H1 (cell line): ENCODE data around the gene NCCRP1. TPM values are rescaled to one million over a fixed set of nuclear protein-coding genes. Genes with fewer than 3 reads are reported as not detected.

Experiments
- CTCF ChIA-PET: fragments of 300-600 bp; sonication (Branson Sonifier 250); formaldehyde crosslinking; loops from one replicate; lab custom pipeline; 2021; ENCODE audit not compliant: partially characterized antibody; lab: Charles Lee
- POLR2A ChIA-PET: fragments of 300-600 bp; sonication (Branson Sonifier 250); formaldehyde crosslinking; loops from one replicate; lab custom pipeline; 2021; ENCODE audit warnings: inconsistent platforms; ENCODE audit not compliant: partially characterized antibody; lab: Charles Lee
- DNase-seq, 2 experiments: peaks; one replicate each; pipeline versions ENCODE4 v3.0.0 to v3.0.0-alpha.2; 2010 to 2022; ENCODE audit warnings: low spot score in 2 of 2, low read depth in 1 of 2, mixed read lengths in 1 of 2
- FAIRE-seq: peaks from 2 replicates; lab custom pipeline; 2011; peaks lifted over from hg19 to GRCh38; lab: Jason Lieb, UNC
- H2AFZ ChIP-seq: 2 replicates; pipeline ENCODE4 v1.8.1; 2012; ENCODE audit warnings: low read length, inconsistent platforms
- H2AK5ac ChIP-seq: 2 replicates; pipeline ENCODE4 v1.6.1; 2013; ENCODE audit warnings: low read depth, low read length
- H2BK120ac ChIP-seq: replicated peaks from 2 replicates; pipeline ENCODE3; 2013; ENCODE audit warnings: low read depth, low read length, inconsistent platforms
- H2BK12ac ChIP-seq: 2 replicates; pipeline ENCODE4 v1.6.1; 2013; ENCODE audit warnings: low read depth, low read length
- H2BK15ac ChIP-seq: 2 replicates; pipeline ENCODE4 v1.6.1; 2013; ENCODE audit warnings: low read length
- H2BK20ac ChIP-seq: 2 replicates; pipeline ENCODE4 v1.6.1; 2013; ENCODE audit warnings: low read length
- H2BK5ac ChIP-seq: 2 replicates; pipeline ENCODE4 v1.6.1; 2013; ENCODE audit warnings: low read depth, low read length
- H3K14ac ChIP-seq: 2 replicates; pipeline ENCODE4 v1.6.1; 2013; ENCODE audit warnings: inconsistent platforms; ENCODE audit not compliant: insufficient read length
- H3K18ac ChIP-seq: 2 replicates; pipeline ENCODE4 v1.6.1; 2013; ENCODE audit warnings: low read length; ENCODE audit errors: extremely low read depth
- H3K23ac ChIP-seq: 2 replicates; pipeline ENCODE4 v1.6.1; 2013; ENCODE audit warnings: inconsistent platforms; ENCODE audit not compliant: insufficient read length
- H3K23me2 ChIP-seq: 2 replicates; pipeline ENCODE4 v1.6.1; 2013; ENCODE audit warnings: low read depth, low read length
- H3K27ac ChIP-seq: 2 replicates; pipeline ENCODE4 v1.6.1; 2011; ENCODE audit warnings: low read depth, low read length, inconsistent platforms
- H3K27me3 ChIP-seq, 4 experiments: replicated peaks in 1 of 4; 1 replicate in 1 of 4; 2 replicates in 3 of 4; pipeline versions ENCODE4 v1.6.1 to v1.8.1; 2011 to 2013; ENCODE audit warnings: low read length in 3 of 4, mild to moderate bottlenecking in 3 of 4, inconsistent platforms in 2 of 4, mixed read lengths in 2 of 4, moderate library complexity in 1 of 4; ENCODE audit not compliant: control insufficient read depth in 3 of 4, insufficient read depth in 3 of 4; ENCODE audit errors: extremely low read depth in 1 of 4
- H3K36me3 ChIP-seq, 4 experiments: 2 replicates each; pipeline versions ENCODE4 v1.6.1 to v1.8.1; 2011 to 2013; ENCODE audit warnings: mild to moderate bottlenecking in 4 of 4, low read length in 3 of 4, moderate library complexity in 2 of 4, control low read depth in 1 of 4, inconsistent platforms in 1 of 4; ENCODE audit not compliant: insufficient read depth in 4 of 4, control insufficient read depth in 2 of 4
- H3K4ac ChIP-seq: replicated peaks from 2 replicates; pipeline ENCODE3; 2013; ENCODE audit warnings: low read length, low read depth, mixed read lengths, inconsistent platforms; ENCODE audit not compliant: insufficient read length
- H3K4me1 ChIP-seq, 4 experiments: replicated peaks in 1 of 4; 1 replicate in 1 of 4; 2 replicates in 3 of 4; pipeline versions ENCODE4 v1.6.1 to v1.8.1; 2011 to 2013; ENCODE audit warnings: low read length in 3 of 4, inconsistent platforms in 2 of 4, mixed read lengths in 1 of 4; ENCODE audit not compliant: insufficient read depth in 4 of 4, control insufficient read depth in 3 of 4
- H3K4me2 ChIP-seq, 2 experiments: 2 replicates each; pipeline versions ENCODE4 v1.6.1 to v1.8.1; 2011 to 2013; ENCODE audit warnings: low read depth in 2 of 2, low read length in 2 of 2, control low read depth in 1 of 2, inconsistent platforms in 1 of 2, mild to moderate bottlenecking in 1 of 2; ENCODE audit not compliant: insufficient read depth in 1 of 2
- H3K4me3 ChIP-seq, 4 experiments: fragments of 200-600, 300-600 bp in 1 of 4; sonication (generic), shearing (Covaris generic), sonication (Bioruptor Twin) in 1 of 4; 2 replicates each; pipeline versions ENCODE4 v1.5.1 to v1.8.1; 2011 to 2016; ENCODE audit warnings: low read length in 4 of 4, low read depth in 3 of 4, control low read depth in 2 of 4, inconsistent platforms in 2 of 4, mild to moderate bottlenecking in 2 of 4, mixed read lengths in 1 of 4, moderate library complexity in 1 of 4; ENCODE audit not compliant: insufficient read depth in 2 of 4; ENCODE audit errors: extremely low read depth in 1 of 4
- H3K56ac ChIP-seq: replicated peaks from 2 replicates; pipeline ENCODE3; 2013; ENCODE audit warnings: low read depth, mild to moderate bottlenecking, mixed read lengths, low read length, inconsistent platforms; ENCODE audit not compliant: insufficient read length
- H3K79me1 ChIP-seq: 2 replicates; pipeline ENCODE4 v1.6.1; 2013; ENCODE audit warnings: low read depth, low read length, control low read depth
- H3K79me2 ChIP-seq, 2 experiments: 2 replicates each; pipeline versions ENCODE4 v1.6.1 to v1.8.1; 2012 to 2013; ENCODE audit warnings: low read length in 2 of 2, mild to moderate bottlenecking in 2 of 2, inconsistent platforms in 1 of 2; ENCODE audit not compliant: insufficient read depth in 2 of 2, control insufficient read depth in 1 of 2
- H3K9ac ChIP-seq, 4 experiments: replicated peaks in 1 of 4; 1 replicate in 1 of 4; 2 replicates in 3 of 4; pipeline versions ENCODE4 v1.6.1 to v1.8.1; 2011 to 2013; ENCODE audit warnings: low read depth in 3 of 4, low read length in 3 of 4, control low read depth in 2 of 4, mild to moderate bottlenecking in 2 of 4, moderate library complexity in 2 of 4, inconsistent platforms in 1 of 4; ENCODE audit errors: extremely low read depth in 1 of 4
- H3K9me3 ChIP-seq, 2 experiments: 2 replicates each; pipeline versions ENCODE4 v1.6.1 to v1.8.1; 2012 to 2013; ENCODE audit warnings: mild to moderate bottlenecking in 2 of 2, moderate library complexity in 2 of 2, control low read depth in 1 of 2, inconsistent platforms in 1 of 2, low read depth in 1 of 2, low read length in 1 of 2, mixed read lengths in 1 of 2; ENCODE audit not compliant: insufficient read depth in 2 of 2
- H4K20me1 ChIP-seq, 2 experiments: replicated peaks in 1 of 2; 2 replicates each; pipeline versions ENCODE3 to v1.8.1; 2011 to 2013; ENCODE audit warnings: inconsistent platforms in 2 of 2, low read length in 2 of 2, mild to moderate bottlenecking in 1 of 2; ENCODE audit not compliant: insufficient read depth in 2 of 2, control insufficient read depth in 1 of 2
- H4K5ac ChIP-seq: 2 replicates; pipeline ENCODE4 v1.6.1; 2013; ENCODE audit warnings: low read length, low read depth, mixed read lengths, inconsistent platforms; ENCODE audit not compliant: insufficient read length
- H4K8ac ChIP-seq: 2 replicates; pipeline ENCODE4 v1.8.0; 2013; ENCODE audit warnings: mild to moderate bottlenecking, moderate library complexity, low read length, inconsistent platforms; ENCODE audit not compliant: insufficient read depth; ENCODE audit errors: extremely low read depth
- H4K91ac ChIP-seq: replicated peaks from 2 replicates; pipeline ENCODE3; 2013; ENCODE audit warnings: low read length, mixed read lengths, inconsistent platforms; ENCODE audit not compliant: insufficient read length
- CHD1 ChIP-seq: IDR thresholded peaks from 2 replicates; pipeline ENCODE4 v1.6.1; 2012; ENCODE audit warnings: low read depth, low read length, improper control_type of control experiment
- CTCF ChIP-seq, 3 experiments: IDR thresholded peaks; 1 replicate in 2 of 3; 2 replicates in 1 of 3; pipeline versions ENCODE4 v1.5.1 to v1.6.1; 2011; ENCODE audit warnings: low read length in 3 of 3, mild to moderate bottlenecking in 3 of 3, inconsistent platforms in 2 of 3, low read depth in 1 of 3, moderate library complexity in 1 of 3; ENCODE audit not compliant: insufficient read depth in 1 of 3; ENCODE audit errors: control extremely low read depth in 1 of 3
- HDAC2 ChIP-seq, 2 experiments: fragments of 300-600 bp in 1 of 2; sonication (generic) in 1 of 2; IDR thresholded peaks; 2 replicates each; pipeline ENCODE4 v1.6.1; 2011 to 2012; ENCODE audit warnings: low read depth in 2 of 2, low read length in 2 of 2, mild to moderate bottlenecking in 2 of 2, moderate library complexity in 2 of 2, borderline replicate concordance in 1 of 2, inconsistent platforms in 1 of 2
- JUND ChIP-seq: IDR thresholded peaks from 2 replicates; pipeline ENCODE4 v1.6.1; 2011; ENCODE audit warnings: mild to moderate bottlenecking, improper control_type of control experiment, low read length
- RBBP5 ChIP-seq: IDR thresholded peaks from 2 replicates; pipeline ENCODE4 v1.7.1; 2012; ENCODE audit warnings: low read depth, mild to moderate bottlenecking, inconsistent platforms, low read length, moderate library complexity, borderline replicate concordance
- RXRA ChIP-seq: IDR thresholded peaks from 2 replicates; pipeline ENCODE4 v1.6.1; 2011; ENCODE audit warnings: low read depth, mild to moderate bottlenecking, low read length, moderate library complexity; ENCODE audit not compliant: insufficient read depth
- TAF7 ChIP-seq: optimal IDR thresholded peaks from 2 replicates; pipeline ENCODE3; 2011; ENCODE audit warnings: low read depth, mild to moderate bottlenecking, inconsistent platforms, low read length, moderate library complexity, borderline replicate concordance
- TBP ChIP-seq: IDR thresholded peaks from 2 replicates; pipeline ENCODE4 v1.6.1; 2011; ENCODE audit warnings: low read depth, low read length, improper control_type of control experiment
- YY1 ChIP-seq: IDR thresholded peaks from 2 replicates; pipeline ENCODE4 v1.6.1; 2011; ENCODE audit warnings: low read depth, mild to moderate bottlenecking, low read length
- WGBS, 2 experiments: shearing (Covaris generic) in 1 of 2; methylation state at CpG; one replicate each; pipeline versions ENCODE4 v1.1.6 to v1.1.7; 2013 to 2015; ENCODE audit warnings: low lambda C conversion rate in 2 of 2, mixed read lengths in 2 of 2, inconsistent platforms in 1 of 2, low coverage in 1 of 2, missing lambda C conversion rate in 1 of 2; ENCODE audit not compliant: insufficient replicate concordance in 2 of 2, insufficient coverage in 1 of 2, insufficient read length in 1 of 2; ENCODE audit errors: extremely low coverage in 1 of 2, missing lambda C conversion rate in 1 of 2; 5-methylcytosine and 5-hydroxymethylcytosine counted together
- polyA plus RNA-seq, 7 experiments: library from polyadenylated mRNA; depleted of rRNA in 3 of 7; stranded (reverse) in 5 of 7; unstranded in 2 of 7; fragments of >200 nt in 5 of 7; fragments of 200-250 nt in 2 of 7; gene quantifications; 1 replicate in 5 of 7; 2 replicates in 1 of 7; 4 replicates in 1 of 7; pipeline versions ENCODE4 v1.2.1 to v1.2.3, GENCODE V29; 2011 to 2013; ENCODE audit warnings: missing spikeins in 2 of 7, mixed read lengths in 2 of 7
- total RNA-seq: library from RNA; stranded (reverse); fragmentation: NEBNext Ultra II Directional; extraction: Animal tissue kit (Norgen Biotek cat#: 25700); gene quantifications from 2 replicates; pipeline ENCODE4 v1.2.1, GENCODE V29; 2021
- TF ChIP-seq, protein P1 (sequence below): IDR thresholded peaks from 2 replicates; pipeline ENCODE4 v1.6.1; 2012; ENCODE audit warnings: inconsistent platforms

NCCRP1 gene
- total and polyA plus RNA-seq, 2 of the 8 experiments (the other 6 are each of a cell fraction or from before 2014, with no cell fraction given) = 2.8 to 7.9 TPM

DNA sequence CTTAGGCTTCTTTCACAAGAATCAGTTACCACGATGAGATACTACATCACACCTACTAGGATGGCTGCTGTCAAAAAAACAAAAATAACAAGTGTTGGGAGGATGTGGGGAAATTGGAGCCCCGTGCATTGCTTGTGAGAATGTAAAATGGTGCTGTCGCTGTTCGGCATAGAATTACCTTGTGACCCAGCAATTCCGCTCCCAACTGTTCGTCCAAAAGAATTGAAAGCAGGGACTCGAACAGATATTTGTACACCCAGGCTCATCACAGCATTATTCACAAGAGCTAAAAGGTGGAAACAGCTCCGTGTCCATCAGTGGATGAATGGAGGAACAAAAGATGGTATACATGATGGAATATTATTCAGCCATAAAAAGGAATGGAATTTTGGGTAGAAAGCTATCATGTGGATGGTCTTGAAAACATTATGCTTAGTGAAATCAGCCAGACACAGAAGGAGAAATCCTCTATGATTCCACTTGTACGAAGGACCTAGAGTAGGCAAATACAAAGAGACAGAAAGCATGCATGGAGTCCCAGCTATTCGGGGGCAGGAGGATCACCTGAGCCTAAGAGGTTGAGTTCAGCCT is 47.7 kb upstream of the NCCRP1 start:
- 84% methylated on average over 10 of the region's 10 CpGs; no CpG with 5 or more reads in 1 of the 2 experiments for WGBS, 2 experiments
- Histone ChIP-seq H3K4me3 (no peak overlapping the region), H3K4me1 (peaks cover 12 to 35% (median 23%) of the 10 kb centered on the region in 4 experiments), H2BK15ac (no peak overlapping the region), H3K18ac (no peak overlapping the region), H2AFZ (no peak overlapping the region), H3K27me3 (no peaks in the 10 kb centered on the region), H3K27ac (no peak overlapping the region), H4K8ac (no peak overlapping the region), H2BK12ac (no peak overlapping the region), H3K14ac (no peak overlapping the region), H3K9ac (no peak overlapping the region), H4K91ac (no peak overlapping the region), H2AK5ac (no peak overlapping the region), H2BK5ac (no peak overlapping the region), H3K56ac (no peak overlapping the region), H4K20me1 (peaks cover 5 to 29% of the 10 kb centered on the region in 2 experiments), H3K36me3 (peaks cover 0 to 5% (median 0%) of the 10 kb centered on the region in 4 experiments; a peak in 2 of 8 replicates), H3K9me3 (no peaks in the 10 kb centered on the region), H3K4me2 (no peak overlapping the region), H3K79me2 (peaks cover 3 to 48% of the 10 kb centered on the region in 2 experiments; a peak in 3 of 4 replicates), H4K5ac (no peak overlapping the region), H3K4ac (no peak overlapping the region), H3K79me1 (peaks cover 13% of the 10 kb centered on the region), H3K23me2 (0 out of 2 replicates have a peak, but pooled peaks cover 2% of the 10 kb centered on the region), H3K23ac (no peak overlapping the region), H2BK20ac (no peak overlapping the region), H2BK120ac (no peak overlapping the region)
- DNase-seq = no peak
- ChIA-PET CTCF (interaction anchor here (1.3 to 1.9 kb wide), 4 partner anchors 9 to 54 kb away, joined by 3 to 4 read pairs (median 3); no protein-coding TSS in a partner anchor), POLR2A (interaction anchor here (0.7 to 2.9 kb wide), 3 partner anchors 9 to 24 kb away, joined by 3 to 9 read pairs (median 4); no protein-coding TSS in a partner anchor)
- no peak for FAIRE-seq
- TF ChIP-seq, protein P1, sequence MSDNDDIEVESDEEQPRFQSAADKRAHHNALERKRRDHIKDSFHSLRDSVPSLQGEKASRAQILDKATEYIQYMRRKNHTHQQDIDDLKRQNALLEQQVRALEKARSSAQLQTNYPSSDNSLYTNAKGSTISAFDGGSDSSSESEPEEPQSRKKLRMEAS = no peak
- TF ChIP-seq TBP (no peak), RXRA (no peak), CTCF (IDR thresholded peaks at IDR 0.05; ENCODE audit: control extremely low read depth in 1 of 3, insufficient read depth in 1 of 3, low read depth in 1 of 3, low read length in 3 of 3) (no peak), YY1 (no peak), JUND (no peak), CHD1 (no peak), RBBP5 (no peak), HDAC2 (IDR thresholded peaks at IDR 0.05; ENCODE audit: borderline replicate concordance in 1 of 2, low read depth in 2 of 2, low read length in 2 of 2) (no peak), TAF7 (no peak)
